SK-N-SH (cell line): Measurements from ENCODE around the gene LIMS1.
"Not testable (repeated sequence)": the region's sequence is repeated elsewhere in the genome, so short reads cannot be mapped to it uniquely, and the experiment has no call there.

ENCODE experiments used
- CTCF ChIP-seq: fragments of 200-600 bp; sonication (generic); IDR thresholded peaks from 2 replicates; pipeline ENCODE4 v1.6.1; 2017; ENCODE audit warnings: antibody characterized with exemption, mild to moderate bottlenecking, moderate library complexity
- JUND ChIP-seq: IDR thresholded peaks from 2 replicates; pipeline ENCODE4 v1.4.0; 2012
- TCF12 ChIP-seq: IDR thresholded peaks from 2 replicates; pipeline ENCODE4 v1.4.0; 2012

GRCh38 chr2:108597105-108597744, 63.0 kb downstream of the LIMS1 start:
- peak; percentile 52 for TF ChIP-seq CTCF
- not testable (repeated sequence) for TF ChIP-seq TCF12, JUND
